HG03378 (cell line): Measurements from ENCODE around the gene ZNF462.

Experiments used
- ATAC-seq: cut with Tn5 transposase; IDR thresholded peaks from one replicate; pipeline ENCODE4 v1.9.1; 2021; ENCODE audit warnings: mild to moderate bottlenecking, moderate library complexity; ENCODE audit not compliant: unreplicated experiment

The ZNF462 gene

GRCh38 chr9:107049046-107049802, 186.3 kb downstream of the ZNF462 start:
- no peak for ATAC-seq

- ATAC-seq: no peak
Measured at GRCh38 chr9:107049803-107050184, 186.8 kb downstream of the ZNF462 start.

DNA sequence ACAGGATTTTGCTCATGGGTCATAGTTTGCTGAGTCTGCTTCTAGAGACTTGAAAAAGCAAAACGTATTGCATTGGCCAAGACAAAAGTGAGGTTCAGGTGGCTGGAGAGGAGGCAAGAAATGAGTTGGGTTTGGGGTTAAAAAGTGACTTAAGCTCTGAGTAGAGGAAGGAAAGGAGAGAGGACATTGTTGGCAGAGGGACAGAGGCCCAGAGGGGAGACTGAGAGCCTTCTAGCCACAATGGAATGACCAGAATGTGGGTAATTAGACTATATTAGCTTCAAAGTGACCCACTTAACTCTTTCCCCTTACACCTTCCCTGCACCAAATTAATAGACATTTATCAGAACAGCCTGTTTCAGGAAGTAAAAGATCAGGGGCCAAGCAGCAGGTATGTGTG, 188.4 kb downstream of the ZNF462 start:
- no peak for ATAC-seq

DNA sequence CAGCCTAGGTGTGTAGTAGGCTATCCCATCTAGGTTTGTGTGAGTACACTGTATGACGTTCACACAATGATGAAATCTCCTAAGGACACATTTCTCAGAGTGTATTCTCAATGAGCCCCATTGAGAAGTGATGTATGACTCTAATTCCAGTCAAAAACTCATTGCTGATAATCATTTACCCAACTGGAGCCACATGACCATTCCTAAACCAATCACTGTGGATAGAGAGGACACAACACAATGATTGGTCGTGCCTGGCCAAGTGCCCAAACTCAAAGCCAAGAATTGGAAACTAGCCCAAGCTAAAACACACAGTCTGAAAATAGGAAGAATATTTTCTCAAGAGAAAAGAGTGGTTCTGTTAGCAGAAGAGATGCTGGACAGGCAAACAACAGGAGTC, 191.2 kb downstream of the ZNF462 start:
- no peak for ATAC-seq

GRCh38 chr9:107059220-107059619, 196.3 kb downstream of the ZNF462 start:
- ATAC-seq: no peak

GRCh38 chr9:107060062-107060461, 197.1 kb downstream of the ZNF462 start:
- no peak for ATAC-seq
